HG02798 (cell line): ENCODE measurements around the gene ADAMTSL4.
"Not testable (repeated sequence)": the region's sequence is repeated elsewhere in the genome, so short reads cannot be mapped to it uniquely, and the experiment has no call there.

Experiments
- ATAC-seq: cut with Tn5 transposase; IDR thresholded peaks from one replicate; pipeline ENCODE4 v1.9.1; 2021; ENCODE audit warnings: mild to moderate bottlenecking; ENCODE audit not compliant: unreplicated experiment, poor library complexity

The ADAMTSL4 gene

GRCh38 chr1:150565240-150565991, 16.2 kb downstream of the ADAMTSL4 start:
- ATAC-seq, result not testable (repeated sequence)

DNA sequence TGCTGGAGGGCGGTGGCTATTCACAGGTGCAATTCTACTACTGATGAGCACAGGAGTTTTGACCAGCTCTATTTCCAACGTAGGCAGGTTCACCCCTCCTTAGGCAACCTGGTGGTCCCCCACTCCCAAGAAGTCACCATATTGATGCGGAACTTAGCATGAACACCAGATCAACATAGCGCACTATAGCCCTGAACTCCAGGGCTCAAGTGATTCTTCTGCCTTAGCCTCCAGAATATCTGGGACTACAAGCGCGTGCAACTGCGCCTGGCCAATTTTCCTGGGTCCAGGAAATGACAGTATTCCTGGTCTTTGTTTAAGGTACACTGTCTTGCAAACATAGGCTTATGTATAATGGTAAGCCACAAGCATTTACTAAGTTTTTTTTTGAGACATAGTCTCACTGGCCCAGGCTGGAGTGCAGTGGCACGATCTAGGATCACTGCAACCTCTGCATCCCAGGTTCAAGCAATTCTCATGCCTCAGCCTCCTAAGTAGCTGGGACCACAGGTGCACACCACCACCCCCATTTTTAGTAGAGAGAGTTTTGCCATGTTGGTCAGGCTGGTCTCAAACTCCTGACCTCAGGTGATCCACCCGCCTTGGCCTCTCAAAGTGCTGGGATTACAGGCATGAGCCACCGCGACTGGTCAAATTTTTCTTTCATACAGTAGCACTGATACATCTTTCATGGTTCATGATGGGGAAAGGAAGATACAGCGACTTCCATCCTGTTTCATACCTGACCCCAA, 17.6 kb downstream of the ADAMTSL4 start:
- ATAC-seq, result no peak

DNA sequence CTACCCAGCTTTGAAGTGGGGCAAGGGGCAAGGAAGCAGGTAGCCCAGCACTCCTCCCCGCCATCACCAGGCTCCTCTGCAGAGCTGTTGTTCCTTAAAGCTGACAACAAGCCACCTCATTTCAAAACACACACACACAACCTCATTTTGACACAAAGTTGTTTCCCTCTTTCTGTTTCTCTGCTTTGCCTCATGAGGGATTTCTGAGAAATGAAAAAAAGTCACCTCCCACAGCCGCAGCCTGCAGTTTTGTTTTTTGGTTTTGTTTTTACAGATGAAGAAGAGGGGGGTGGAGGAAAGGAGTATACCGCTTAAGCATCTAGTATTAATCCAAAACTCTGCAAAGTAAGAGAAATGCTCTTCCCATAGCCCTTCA, 18.1 kb downstream of the ADAMTSL4 start:
- ATAC-seq, result peak; percentile 27

DNA sequence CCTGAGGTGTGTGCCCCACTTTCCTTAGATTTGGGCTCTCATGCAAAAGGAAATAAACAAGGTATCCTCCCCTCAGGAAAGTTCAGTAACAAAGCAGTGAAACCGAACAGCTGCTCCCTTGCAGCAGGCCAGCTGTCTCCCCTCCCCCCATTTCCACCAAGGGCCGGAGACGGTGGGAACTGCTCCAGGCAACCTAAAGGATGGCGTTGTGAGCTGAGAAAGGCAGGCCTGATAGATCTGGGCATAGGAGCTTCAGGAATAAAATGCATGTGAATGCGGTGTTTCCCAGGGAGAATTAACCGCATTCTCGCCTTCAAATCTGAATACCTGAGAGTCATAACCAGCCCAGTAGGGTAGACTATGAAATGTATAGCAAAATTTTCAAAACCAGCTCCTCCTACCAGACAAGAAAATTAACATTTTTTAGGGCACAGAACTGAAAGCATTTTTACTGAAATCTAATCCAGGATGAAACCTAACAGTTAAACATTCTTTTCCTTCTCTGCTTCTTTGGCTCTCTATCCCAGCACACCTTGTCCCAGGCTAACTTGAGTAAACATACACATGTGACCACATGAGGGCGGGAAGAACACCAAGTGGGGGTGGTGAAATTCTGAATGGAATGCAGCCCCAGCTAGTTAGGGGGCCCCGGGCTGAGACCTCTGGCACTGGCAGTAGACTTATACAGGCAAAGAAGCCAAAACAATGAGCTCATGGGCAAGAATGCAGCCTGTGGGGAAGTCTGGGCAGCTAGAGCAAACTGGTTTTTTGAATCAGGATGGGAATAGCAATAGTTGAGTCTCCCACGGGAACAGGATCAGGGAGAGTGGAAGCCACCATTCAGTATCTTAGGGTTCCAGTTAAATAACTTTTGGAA, 18.7 kb downstream of the ADAMTSL4 start:
- ATAC-seq, result peak; percentile 20

DNA sequence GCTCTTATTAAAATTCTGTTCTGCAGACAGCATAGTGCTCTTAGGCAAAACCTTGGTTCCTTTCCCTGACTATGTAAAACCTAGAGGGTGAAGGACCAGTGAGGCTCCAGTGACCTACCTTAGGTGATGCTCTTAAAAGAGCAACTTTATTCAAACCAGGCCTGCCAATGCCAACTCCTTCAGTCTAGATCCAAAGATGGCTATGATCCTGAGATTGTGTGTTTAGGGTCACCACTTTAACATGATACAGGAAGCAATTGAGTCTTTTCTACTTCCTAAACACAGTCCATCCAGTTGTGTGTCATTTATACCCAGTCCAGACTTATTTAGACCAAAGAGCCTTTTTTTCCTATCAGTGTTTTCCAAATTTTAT, 19.4 kb downstream of the ADAMTSL4 start:
- no peak for ATAC-seq

DNA sequence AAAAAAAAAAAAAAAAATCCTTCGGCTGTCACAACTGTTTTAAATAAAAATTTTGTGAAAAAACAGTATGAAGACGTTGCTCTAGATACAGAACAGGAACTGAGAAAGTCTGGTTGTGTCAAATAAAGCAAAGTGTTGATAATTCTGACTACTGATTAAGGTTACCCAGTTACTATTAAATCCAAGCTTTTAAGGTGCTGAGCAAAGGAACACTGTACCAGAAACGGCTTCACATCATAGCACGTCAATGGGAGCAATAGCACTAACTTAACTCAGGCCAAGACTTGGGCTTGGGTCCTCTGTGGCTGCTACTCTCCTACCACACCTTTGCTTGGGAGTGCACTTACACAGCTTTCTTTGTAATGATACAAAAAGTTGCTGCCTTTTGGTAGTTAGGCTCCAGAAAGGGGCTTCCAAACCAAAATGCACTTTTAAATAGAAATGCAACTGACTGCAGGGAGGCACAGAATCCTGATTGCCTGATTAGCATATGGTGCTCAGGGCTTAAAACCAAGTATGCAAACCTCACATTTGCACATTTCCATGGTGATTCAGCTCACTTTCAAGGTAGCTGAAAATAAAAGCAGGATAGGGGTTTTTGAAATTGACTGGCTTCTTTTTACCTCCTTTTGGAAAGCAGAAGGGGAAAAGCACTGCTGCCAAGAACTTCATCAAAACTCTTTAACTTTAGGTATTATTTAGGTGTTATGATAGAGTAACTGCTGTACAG, 23.9 kb downstream of the ADAMTSL4 start:
- ATAC-seq, result no peak

DNA sequence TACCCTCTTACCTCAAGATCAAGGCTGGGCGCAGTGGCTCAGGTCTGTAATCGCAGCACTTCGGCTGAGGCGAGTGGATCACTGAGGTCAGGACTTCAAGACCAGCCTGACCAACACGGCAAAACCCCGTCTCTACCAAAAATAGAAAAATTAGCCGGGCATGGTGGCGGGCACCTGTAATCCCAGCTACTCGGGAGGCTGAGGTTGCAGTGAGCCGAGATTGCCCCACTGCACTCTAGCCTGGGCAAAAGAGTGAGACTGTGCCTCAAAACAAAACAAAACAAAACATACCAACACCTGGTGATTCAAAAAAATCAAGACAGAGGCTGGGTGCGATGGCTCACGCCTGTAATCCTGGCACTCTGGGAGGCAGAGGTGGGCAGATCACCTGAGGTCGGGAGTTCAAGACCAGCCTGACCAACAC, 24.5 kb downstream of the ADAMTSL4 start:
- not testable (repeated sequence) for ATAC-seq

GRCh38 chr1:150574260-150575071, 25.3 kb downstream of the ADAMTSL4 start:
- ATAC-seq, result no peak

- ATAC-seq, result no peak
Measured at GRCh38 chr1:150575072-150575489, 25.9 kb downstream of the ADAMTSL4 start.

DNA sequence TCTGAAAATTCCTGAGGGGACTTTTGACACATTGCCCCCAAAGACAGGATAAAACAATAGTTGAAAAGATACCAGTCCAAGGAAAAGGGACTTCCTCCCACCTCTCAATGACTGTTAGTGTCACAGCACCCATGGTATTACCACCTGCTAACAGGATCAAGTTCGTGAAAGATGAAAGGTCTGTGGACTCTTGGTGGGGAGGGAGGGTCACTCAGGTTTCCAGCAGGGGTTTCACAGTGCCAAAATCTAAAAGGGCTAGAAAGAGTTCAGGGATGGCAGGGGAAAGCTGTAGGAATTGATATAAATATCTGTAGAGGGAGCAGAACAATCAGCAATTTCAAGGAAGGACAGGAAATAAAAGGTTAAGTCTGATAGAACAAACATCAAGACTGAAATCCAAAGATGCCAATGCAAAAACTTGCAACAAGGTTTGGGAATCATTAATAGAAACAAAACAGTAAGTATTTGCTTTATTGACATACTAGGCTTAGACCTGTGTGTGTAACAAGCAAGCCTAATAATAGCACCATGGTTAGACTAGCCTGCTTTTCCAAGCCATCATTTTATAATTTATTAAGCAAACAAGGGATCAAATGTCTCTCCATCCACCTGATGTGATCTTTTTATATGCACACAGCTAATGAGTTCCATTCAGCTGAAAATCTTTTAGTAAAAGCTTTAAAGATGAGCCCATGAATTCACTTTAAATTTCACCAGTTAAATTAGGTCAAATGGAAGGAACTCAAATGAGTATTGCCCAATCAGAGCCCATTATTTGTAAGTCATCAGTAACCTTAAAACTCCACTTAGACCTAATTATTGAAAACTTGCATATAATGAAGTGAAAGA, 26.5 kb downstream of the ADAMTSL4 start:
- ATAC-seq, result no peak

DNA sequence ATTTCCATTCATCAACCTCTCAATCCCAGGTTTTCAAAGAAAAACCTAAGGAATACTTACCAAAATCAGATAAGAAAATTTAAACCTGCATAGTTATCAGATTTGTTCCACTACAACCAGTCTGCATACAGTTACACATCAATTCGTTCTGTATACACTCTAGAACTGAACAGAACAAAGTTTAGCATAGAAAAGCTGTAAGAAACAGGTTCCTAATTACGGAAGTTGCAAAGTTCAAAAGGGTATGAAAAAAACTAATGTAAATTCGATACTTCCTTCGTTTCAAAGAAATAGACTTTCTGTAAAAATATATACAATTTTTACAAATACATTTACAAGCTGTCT, 27.1 kb downstream of the ADAMTSL4 start:
- ATAC-seq, result no peak

GRCh38 chr1:150576794-150577556, 27.8 kb downstream of the ADAMTSL4 start:
- no peak for ATAC-seq

GRCh38 chr1:150577557-150578271, 28.5 kb downstream of the ADAMTSL4 start:
- ATAC-seq, result no peak

- ATAC-seq, result no peak
Measured at GRCh38 chr1:150578272-150579109, 29.3 kb downstream of the ADAMTSL4 start.

GRCh38 chr1:150579110-150579944, 30.1 kb downstream of the ADAMTSL4 start, which contains the start of gene MCL1:
MCL1 (minus strand) TSS chr1:150579610; CDS start chr1:150579530, 80 bp downstream.
- peak; percentile 92 for ATAC-seq
